ENCODE data around the gene SMS. TPM values are rescaled to one million over a fixed set of nuclear protein-coding genes. Genes with fewer than 3 reads are reported as not detected.

The SMS gene
- total and polyA plus RNA-seq, 2 donors (not counting 1 experiment from before 2014, with no cell fraction given): 129 to 252 TPM

- Histone ChIP-seq H3K4me2 (ENCODE audit: extremely low read depth, insufficient read depth, low read length) (no peak overlapping the region), H3K36me3 (ENCODE audit: control insufficient read depth, insufficient read depth, low read length) (no peaks in the 10 kb centered on the region), H3K9me3 (ENCODE audit: control insufficient read depth, insufficient read depth, low read depth, low read length) (no peaks in the 10 kb centered on the region), H3K4me3 (replicated peaks in 1 of 4; ENCODE audit: control extremely low read depth in 1 of 4, insufficient read depth in 1 of 4, low read depth in 3 of 4, low read length in 4 of 4) (no peak overlapping the region), H3K27ac (ENCODE audit: insufficient read depth, low read length) (no peak overlapping the region), H2AFZ (ENCODE audit: low read length) (no peak overlapping the region), H3K27me3 (ENCODE audit: control insufficient read depth, insufficient read depth, low read length) (no peaks in the 10 kb centered on the region), H3K4me1 (ENCODE audit: control insufficient read depth, extremely low read depth, insufficient read depth, low read length) (no peaks in the 10 kb centered on the region), H3K9ac (ENCODE audit: insufficient read depth, low read length) (no peak overlapping the region), H3K79me2 (ENCODE audit: control insufficient read depth, insufficient read depth, low read length) (no peaks in the 10 kb centered on the region), H4K20me1 (ENCODE audit: control insufficient read depth, extremely low read depth, insufficient read depth, low read length) (no peaks in the 10 kb centered on the region)
- DNase-seq (ENCODE audit: low read depth in 2 of 2): no peak
- no peak for TF ChIP-seq CTCF (conservative IDR thresholded peaks at IDR 0.05 in 1 of 2, IDR thresholded peaks at IDR 0.05 in 1 of 2; ENCODE audit: low read depth in 1 of 2, low read length in 2 of 2)
- TF ChIP-seq EZH2 (IDR thresholded peaks at IDR 0.05; ENCODE audit: low read length, missing control alignments): no peak
Measured at GRCh38 chrX:22015139-22015750, 74.7 kb downstream of the SMS start.

GRCh38 chrX:22021751-22022324 lies 81.3 kb downstream of the SMS start:
- H3K9ac ChIP-seq (ENCODE audit: insufficient read depth, low read length): no peak overlapping the region
- no peaks in the 10 kb centered on the region for H3K79me2 ChIP-seq (ENCODE audit: control insufficient read depth, insufficient read depth, low read length)
- H2AFZ ChIP-seq (ENCODE audit: low read length): no peak overlapping the region
- DNase-seq (ENCODE audit: low read depth in 2 of 2): no peak
- H3K4me2 ChIP-seq (ENCODE audit: extremely low read depth, insufficient read depth, low read length): no peak overlapping the region
- no peaks in the 10 kb centered on the region for H3K9me3 ChIP-seq (ENCODE audit: control insufficient read depth, insufficient read depth, low read depth, low read length)
- TF ChIP-seq EZH2 (IDR thresholded peaks at IDR 0.05; ENCODE audit: low read length, missing control alignments): no peak
- no peak for TF ChIP-seq CTCF (conservative IDR thresholded peaks at IDR 0.05 in 1 of 2, IDR thresholded peaks at IDR 0.05 in 1 of 2; ENCODE audit: low read depth in 1 of 2, low read length in 2 of 2)
- H3K36me3 ChIP-seq (ENCODE audit: control insufficient read depth, insufficient read depth, low read length): no peaks in the 10 kb centered on the region
- H3K4me3 ChIP-seq (replicated peaks in 1 of 4; ENCODE audit: control extremely low read depth in 1 of 4, insufficient read depth in 1 of 4, low read depth in 3 of 4, low read length in 4 of 4): no peak overlapping the region
- H3K4me1 ChIP-seq (ENCODE audit: control insufficient read depth, extremely low read depth, insufficient read depth, low read length): no peaks in the 10 kb centered on the region
- no peak overlapping the region for H3K27ac ChIP-seq (ENCODE audit: insufficient read depth, low read length)
- H4K20me1 ChIP-seq (ENCODE audit: control insufficient read depth, extremely low read depth, insufficient read depth, low read length): no peaks in the 10 kb centered on the region
- no peaks in the 10 kb centered on the region for H3K27me3 ChIP-seq (ENCODE audit: control insufficient read depth, insufficient read depth, low read length)

GRCh38 chrX:22024577-22024976 lies 84.1 kb downstream of the SMS start:
- no peak overlapping the region for H3K9ac ChIP-seq (ENCODE audit: insufficient read depth, low read length)
- no peaks in the 10 kb centered on the region for H4K20me1 ChIP-seq (ENCODE audit: control insufficient read depth, extremely low read depth, insufficient read depth, low read length)
- H3K9me3 ChIP-seq (ENCODE audit: control insufficient read depth, insufficient read depth, low read depth, low read length): no peaks in the 10 kb centered on the region
- H3K27ac ChIP-seq (ENCODE audit: insufficient read depth, low read length): no peak overlapping the region
- no peaks in the 10 kb centered on the region for H3K36me3 ChIP-seq (ENCODE audit: control insufficient read depth, insufficient read depth, low read length)
- no peak overlapping the region for H2AFZ ChIP-seq (ENCODE audit: low read length)
- no peak overlapping the region for H3K4me3 ChIP-seq (replicated peaks in 1 of 4; ENCODE audit: control extremely low read depth in 1 of 4, insufficient read depth in 1 of 4, low read depth in 3 of 4, low read length in 4 of 4)
- no peaks in the 10 kb centered on the region for H3K4me1 ChIP-seq (ENCODE audit: control insufficient read depth, extremely low read depth, insufficient read depth, low read length)
- DNase-seq (ENCODE audit: low read depth in 2 of 2): no peak
- H3K27me3 ChIP-seq (ENCODE audit: control insufficient read depth, insufficient read depth, low read length): no peaks in the 10 kb centered on the region
- no peak overlapping the region for H3K4me2 ChIP-seq (ENCODE audit: extremely low read depth, insufficient read depth, low read length)
- H3K79me2 ChIP-seq (ENCODE audit: control insufficient read depth, insufficient read depth, low read length): no peaks in the 10 kb centered on the region
- TF ChIP-seq EZH2 (IDR thresholded peaks at IDR 0.05; ENCODE audit: low read length, missing control alignments): no peak
- no peak for TF ChIP-seq CTCF (conservative IDR thresholded peaks at IDR 0.05 in 1 of 2, IDR thresholded peaks at IDR 0.05 in 1 of 2; ENCODE audit: low read depth in 1 of 2, low read length in 2 of 2)
